GM10248 (cell line): ENCODE data around the gene HACL1.

Experiments used
- CTCF ChIA-PET: fragments of 300-600 bp; sonication (Branson Sonifier 250); formaldehyde crosslinking; extraction: SDS; loops from one replicate; lab custom pipeline; 2021; ENCODE audit warnings: antibody characterized with exemption; lab: Yijun Ruan, JAX
- POLR2A ChIA-PET: fragments of 350-650 bp; sonication (Branson Sonifier 250); formaldehyde crosslinking; extraction: SDS; loops from one replicate; lab custom pipeline; 2020; ENCODE audit warnings: antibody characterized with exemption; lab: Yijun Ruan, JAX
- DNase-seq: peaks from one replicate; pipeline ENCODE4 v3.0.0; 2012; ENCODE audit errors: extremely low spot score
- TF ChIP-seq, protein P1 (sequence below): IDR thresholded peaks from 2 replicates; pipeline ENCODE4 v1.5.1; 2012; ENCODE audit warnings: mild to moderate bottlenecking, low read depth; ENCODE audit errors: extremely low read depth, missing control alignments, control extremely low read depth

The HACL1 gene

DNA sequence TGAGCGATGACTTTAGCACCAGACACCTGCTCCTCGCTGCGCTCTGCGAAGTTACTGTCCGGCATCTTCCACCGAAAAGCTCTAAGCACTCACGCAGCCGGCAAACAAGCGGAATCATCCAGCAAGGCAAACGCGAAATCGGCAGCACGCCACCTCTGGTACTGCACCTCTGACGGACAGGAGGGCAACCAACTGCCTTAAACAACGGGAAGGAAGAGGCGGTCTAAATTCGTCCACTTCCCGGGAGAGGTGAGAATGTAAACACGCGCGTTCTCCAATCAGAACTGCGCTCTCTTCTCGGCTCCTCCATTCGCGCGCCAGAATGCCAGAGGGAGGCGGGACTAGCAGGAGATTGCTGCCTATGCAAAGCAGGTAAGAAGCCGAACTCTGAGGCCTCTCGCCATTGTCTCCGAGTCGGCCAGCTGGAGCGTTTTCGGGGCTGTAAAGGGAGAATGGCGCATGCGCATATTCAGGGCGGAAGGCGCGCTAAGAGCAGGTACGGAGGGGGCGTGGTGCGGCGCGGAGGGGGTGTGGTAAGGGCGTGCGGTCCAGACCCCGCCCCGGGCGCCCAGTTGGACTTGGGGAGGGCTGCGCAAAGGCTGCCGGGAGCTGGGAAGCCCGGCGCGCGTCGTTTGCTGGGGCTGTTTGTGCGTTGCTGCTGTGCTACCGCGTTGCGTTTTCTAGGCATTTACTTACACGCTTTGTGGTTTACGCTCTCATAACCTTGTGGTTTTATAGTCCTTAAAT is at the start of gene HACL1, which contains the start of gene BTD:
Gene HACL1, minus strand, starts transcription at position 171 of the 747 bp plus-strand sequence. Its CDS starts 106 bp downstream, at position 65.
Gene BTD, plus strand, starts transcription at position 347 of the 747 bp plus-strand sequence. CDS start 33,695 bp downstream, outside the sequence.
- TF ChIP-seq, protein P1, sequence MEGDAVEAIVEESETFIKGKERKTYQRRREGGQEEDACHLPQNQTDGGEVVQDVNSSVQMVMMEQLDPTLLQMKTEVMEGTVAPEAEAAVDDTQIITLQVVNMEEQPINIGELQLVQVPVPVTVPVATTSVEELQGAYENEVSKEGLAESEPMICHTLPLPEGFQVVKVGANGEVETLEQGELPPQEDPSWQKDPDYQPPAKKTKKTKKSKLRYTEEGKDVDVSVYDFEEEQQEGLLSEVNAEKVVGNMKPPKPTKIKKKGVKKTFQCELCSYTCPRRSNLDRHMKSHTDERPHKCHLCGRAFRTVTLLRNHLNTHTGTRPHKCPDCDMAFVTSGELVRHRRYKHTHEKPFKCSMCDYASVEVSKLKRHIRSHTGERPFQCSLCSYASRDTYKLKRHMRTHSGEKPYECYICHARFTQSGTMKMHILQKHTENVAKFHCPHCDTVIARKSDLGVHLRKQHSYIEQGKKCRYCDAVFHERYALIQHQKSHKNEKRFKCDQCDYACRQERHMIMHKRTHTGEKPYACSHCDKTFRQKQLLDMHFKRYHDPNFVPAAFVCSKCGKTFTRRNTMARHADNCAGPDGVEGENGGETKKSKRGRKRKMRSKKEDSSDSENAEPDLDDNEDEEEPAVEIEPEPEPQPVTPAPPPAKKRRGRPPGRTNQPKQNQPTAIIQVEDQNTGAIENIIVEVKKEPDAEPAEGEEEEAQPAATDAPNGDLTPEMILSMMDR, result peak; percentile 33
- CTCF ChIA-PET, result interaction anchor here (0.8 to 1.3 kb wide), 5 partner anchors 9 to 379 kb away, joined by 3 to 4 read pairs (median 3); no protein-coding TSS in a partner anchor
- POLR2A ChIA-PET, result interaction anchor here (0.6 to 1.3 kb wide), 2 partner anchors 22 to 130 kb away, joined by 3 to 4 read pairs; no protein-coding TSS in a partner anchor
- peak; percentile 93 for DNase-seq

DNA sequence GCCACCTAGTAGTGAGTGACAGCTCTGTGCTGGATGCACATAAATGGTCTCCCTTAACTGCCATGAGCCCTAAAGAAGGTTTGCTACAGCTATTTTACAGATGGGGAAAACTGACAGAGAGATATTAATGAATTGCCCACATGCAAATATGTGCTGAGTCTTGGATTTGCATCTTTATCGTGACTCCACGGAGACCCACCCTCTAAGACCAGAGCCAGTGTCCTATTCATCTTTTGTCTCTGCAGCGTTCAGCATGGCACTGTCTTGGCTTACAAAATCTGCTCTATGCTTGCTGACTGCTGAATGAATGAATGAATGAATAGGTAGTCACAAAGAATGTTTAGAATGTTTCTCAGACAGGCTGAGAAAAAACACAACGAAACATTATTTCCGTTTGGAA is 48.5 kb upstream of the HACL1 start:
- CTCF ChIA-PET, result interaction anchor here (0.8 to 2.7 kb wide), 12 partner anchors 9 to 163 kb away, joined by 3 to 9 read pairs (median 4); no protein-coding TSS in a partner anchor
- POLR2A ChIA-PET, result no interaction called here
- TF ChIP-seq, protein P1, result no peak

DNA sequence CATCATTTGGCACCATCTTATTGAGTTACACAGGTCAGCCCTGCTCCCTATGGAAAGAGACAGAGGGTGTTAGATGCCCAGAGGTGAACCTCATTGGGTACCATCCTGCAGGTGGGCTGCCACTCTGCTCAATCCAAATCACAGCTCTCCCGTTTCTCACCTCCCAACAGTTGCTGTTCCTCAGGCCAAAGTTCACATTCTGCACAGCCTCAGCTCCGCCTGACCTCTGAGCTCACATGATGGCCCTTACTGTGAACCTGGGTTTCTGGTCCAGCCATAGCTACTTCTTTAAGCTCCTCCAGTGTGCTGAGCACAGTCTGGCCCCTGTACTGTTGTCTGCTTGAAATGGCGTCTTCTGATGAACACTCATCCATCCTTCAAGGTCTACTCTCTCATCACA is 48.0 kb upstream of the HACL1 start:
- POLR2A ChIA-PET, result no interaction called here
- CTCF ChIA-PET, result interaction anchor here (0.8 to 2.7 kb wide), 12 partner anchors 9 to 382 kb away, joined by 3 to 9 read pairs (median 4); no protein-coding TSS in a partner anchor
- DNase-seq, result no peak
- TF ChIP-seq, protein P1, result no peak

More for the DNA sequence above, 48.5 kb upstream of the HACL1 start:
- no peak for DNase-seq

DNA sequence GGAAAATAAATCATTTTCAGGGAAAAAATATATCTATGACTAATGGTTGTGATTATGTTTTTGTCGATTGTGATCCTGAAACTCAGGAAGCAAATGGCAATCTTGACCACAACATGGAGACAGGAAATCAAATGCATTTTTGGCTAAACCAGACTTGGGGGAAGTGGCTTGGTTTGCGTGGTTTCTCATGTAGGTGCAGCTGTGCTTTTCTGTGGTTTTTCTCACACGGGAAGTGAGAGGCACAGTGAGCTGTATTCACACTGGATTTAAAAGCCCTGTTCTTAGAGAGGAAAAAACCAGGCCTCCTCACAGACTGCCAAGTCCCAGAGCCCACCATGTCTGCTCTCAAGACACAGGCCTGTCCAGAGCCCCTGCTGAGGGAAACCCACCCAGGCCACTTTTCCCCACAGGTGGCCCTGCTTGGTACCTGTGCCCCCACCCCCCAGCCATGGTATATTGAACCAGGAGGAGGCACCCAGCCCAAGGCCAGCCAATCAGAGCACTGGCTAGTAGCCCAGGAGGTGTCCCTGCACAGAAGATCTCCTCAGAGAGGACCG is 46.3 kb upstream of the HACL1 start:
- ChIA-PET POLR2A (no interaction called here), CTCF (interaction anchor here (0.9 to 2.7 kb wide), 4 partner anchors 11 to 151 kb away, joined by 3 to 9 read pairs (median 4); partner anchors contain the start of gene ANKRD28)
- peak; percentile 72 for DNase-seq

DNA sequence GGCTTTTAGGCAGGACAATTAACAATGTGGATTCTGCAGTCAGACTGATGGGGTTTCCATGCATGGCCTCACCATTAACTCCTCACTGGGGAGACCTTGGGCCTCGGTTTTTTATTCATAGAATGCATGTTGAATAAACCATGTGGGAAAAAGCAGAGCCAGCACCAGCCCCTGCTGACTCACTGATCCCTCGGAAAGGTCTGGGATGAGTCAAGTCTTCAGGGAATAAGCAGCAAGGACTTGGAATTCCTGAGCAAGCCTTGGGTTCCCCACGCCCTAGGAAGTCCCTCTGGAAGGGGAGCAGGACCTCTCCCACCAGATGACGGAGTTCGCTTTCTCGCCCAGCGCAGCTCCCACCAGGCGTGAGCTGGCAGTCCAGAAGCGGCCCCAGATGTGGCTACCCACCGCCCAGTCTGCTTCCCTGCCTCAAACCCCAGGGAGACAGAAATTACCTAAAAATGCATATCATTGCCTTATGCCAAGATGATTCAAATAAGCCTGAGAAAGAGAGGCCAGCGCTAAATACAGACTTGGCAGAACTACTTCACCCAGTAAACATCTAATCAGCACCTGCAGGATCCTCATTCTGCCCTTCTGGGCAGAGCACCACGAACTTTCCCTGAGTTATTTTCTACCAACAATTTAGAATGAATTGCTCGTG is 45.6 kb upstream of the HACL1 start:
- ChIA-PET CTCF (interaction anchor here (0.9 to 2.7 kb wide), 5 partner anchors 12 to 151 kb away, joined by 3 to 9 read pairs (median 4); partner anchors contain the start of gene ANKRD28), POLR2A (no interaction called here)
- TF ChIP-seq, protein P1, result no peak
- no peak for DNase-seq

More for the DNA sequence above, 46.3 kb upstream of the HACL1 start:
- TF ChIP-seq, protein P1, result no peak
